H1 (cell line): Measurements from ENCODE around the gene CAPZB. TPM values are rescaled to one million over a fixed set of nuclear protein-coding genes. Genes with fewer than 3 reads are reported as not detected.

ENCODE experiments used
- CTCF ChIA-PET: fragments of 300-600 bp; sonication (Branson Sonifier 250); formaldehyde crosslinking; loops from one replicate; lab custom pipeline; 2021; ENCODE audit not compliant: partially characterized antibody; lab: Charles Lee
- POLR2A ChIA-PET: fragments of 300-600 bp; sonication (Branson Sonifier 250); formaldehyde crosslinking; loops from one replicate; lab custom pipeline; 2021; ENCODE audit warnings: inconsistent platforms; ENCODE audit not compliant: partially characterized antibody; lab: Charles Lee
- DNase-seq, 2 experiments: peaks; one replicate each; pipeline versions ENCODE4 v3.0.0 to v3.0.0-alpha.2; 2010 to 2022; ENCODE audit warnings: low spot score in 2 of 2, low read depth in 1 of 2, mixed read lengths in 1 of 2
- FAIRE-seq: peaks from 2 replicates; lab custom pipeline; 2011; peaks lifted over from hg19 to GRCh38; lab: Jason Lieb, UNC
- H2AFZ ChIP-seq: 2 replicates; pipeline ENCODE4 v1.8.1; 2012; ENCODE audit warnings: low read length, inconsistent platforms
- H2AK5ac ChIP-seq: 2 replicates; pipeline ENCODE4 v1.6.1; 2013; ENCODE audit warnings: low read depth, low read length
- H2BK120ac ChIP-seq: replicated peaks from 2 replicates; pipeline ENCODE3; 2013; ENCODE audit warnings: low read depth, low read length, inconsistent platforms
- H2BK12ac ChIP-seq: 2 replicates; pipeline ENCODE4 v1.6.1; 2013; ENCODE audit warnings: low read depth, low read length
- H2BK15ac ChIP-seq: 2 replicates; pipeline ENCODE4 v1.6.1; 2013; ENCODE audit warnings: low read length
- H2BK20ac ChIP-seq: 2 replicates; pipeline ENCODE4 v1.6.1; 2013; ENCODE audit warnings: low read length
- H2BK5ac ChIP-seq: 2 replicates; pipeline ENCODE4 v1.6.1; 2013; ENCODE audit warnings: low read depth, low read length
- H3K14ac ChIP-seq: 2 replicates; pipeline ENCODE4 v1.6.1; 2013; ENCODE audit warnings: inconsistent platforms; ENCODE audit not compliant: insufficient read length
- H3K18ac ChIP-seq: 2 replicates; pipeline ENCODE4 v1.6.1; 2013; ENCODE audit warnings: low read length; ENCODE audit errors: extremely low read depth
- H3K23ac ChIP-seq: 2 replicates; pipeline ENCODE4 v1.6.1; 2013; ENCODE audit warnings: inconsistent platforms; ENCODE audit not compliant: insufficient read length
- H3K23me2 ChIP-seq: 2 replicates; pipeline ENCODE4 v1.6.1; 2013; ENCODE audit warnings: low read depth, low read length
- H3K27ac ChIP-seq: 2 replicates; pipeline ENCODE4 v1.6.1; 2011; ENCODE audit warnings: low read depth, low read length, inconsistent platforms
- H3K27me3 ChIP-seq, 4 experiments: replicated peaks in 1 of 4; 1 replicate in 1 of 4; 2 replicates in 3 of 4; pipeline versions ENCODE4 v1.6.1 to v1.8.1; 2011 to 2013; ENCODE audit warnings: low read length in 3 of 4, mild to moderate bottlenecking in 3 of 4, inconsistent platforms in 2 of 4, mixed read lengths in 2 of 4, moderate library complexity in 1 of 4; ENCODE audit not compliant: control insufficient read depth in 3 of 4, insufficient read depth in 3 of 4; ENCODE audit errors: extremely low read depth in 1 of 4
- H3K36me3 ChIP-seq, 4 experiments: 2 replicates each; pipeline versions ENCODE4 v1.6.1 to v1.8.1; 2011 to 2013; ENCODE audit warnings: mild to moderate bottlenecking in 4 of 4, low read length in 3 of 4, moderate library complexity in 2 of 4, control low read depth in 1 of 4, inconsistent platforms in 1 of 4; ENCODE audit not compliant: insufficient read depth in 4 of 4, control insufficient read depth in 2 of 4
- H3K4ac ChIP-seq: replicated peaks from 2 replicates; pipeline ENCODE3; 2013; ENCODE audit warnings: low read length, low read depth, mixed read lengths, inconsistent platforms; ENCODE audit not compliant: insufficient read length
- H3K4me1 ChIP-seq, 4 experiments: replicated peaks in 1 of 4; 1 replicate in 1 of 4; 2 replicates in 3 of 4; pipeline versions ENCODE4 v1.6.1 to v1.8.1; 2011 to 2013; ENCODE audit warnings: low read length in 3 of 4, inconsistent platforms in 2 of 4, mixed read lengths in 1 of 4; ENCODE audit not compliant: insufficient read depth in 4 of 4, control insufficient read depth in 3 of 4
- H3K4me2 ChIP-seq, 2 experiments: 2 replicates each; pipeline versions ENCODE4 v1.6.1 to v1.8.1; 2011 to 2013; ENCODE audit warnings: low read depth in 2 of 2, low read length in 2 of 2, control low read depth in 1 of 2, inconsistent platforms in 1 of 2, mild to moderate bottlenecking in 1 of 2; ENCODE audit not compliant: insufficient read depth in 1 of 2
- H3K4me3 ChIP-seq, 4 experiments: fragments of 200-600, 300-600 bp in 1 of 4; sonication (generic), shearing (Covaris generic), sonication (Bioruptor Twin) in 1 of 4; 2 replicates each; pipeline versions ENCODE4 v1.5.1 to v1.8.1; 2011 to 2016; ENCODE audit warnings: low read length in 4 of 4, low read depth in 3 of 4, control low read depth in 2 of 4, inconsistent platforms in 2 of 4, mild to moderate bottlenecking in 2 of 4, mixed read lengths in 1 of 4, moderate library complexity in 1 of 4; ENCODE audit not compliant: insufficient read depth in 2 of 4; ENCODE audit errors: extremely low read depth in 1 of 4
- H3K56ac ChIP-seq: replicated peaks from 2 replicates; pipeline ENCODE3; 2013; ENCODE audit warnings: low read depth, mild to moderate bottlenecking, mixed read lengths, low read length, inconsistent platforms; ENCODE audit not compliant: insufficient read length
- H3K79me1 ChIP-seq: 2 replicates; pipeline ENCODE4 v1.6.1; 2013; ENCODE audit warnings: low read depth, low read length, control low read depth
- H3K79me2 ChIP-seq, 2 experiments: 2 replicates each; pipeline versions ENCODE4 v1.6.1 to v1.8.1; 2012 to 2013; ENCODE audit warnings: low read length in 2 of 2, mild to moderate bottlenecking in 2 of 2, inconsistent platforms in 1 of 2; ENCODE audit not compliant: insufficient read depth in 2 of 2, control insufficient read depth in 1 of 2
- H3K9ac ChIP-seq, 4 experiments: replicated peaks in 1 of 4; 1 replicate in 1 of 4; 2 replicates in 3 of 4; pipeline versions ENCODE4 v1.6.1 to v1.8.1; 2011 to 2013; ENCODE audit warnings: low read depth in 3 of 4, low read length in 3 of 4, control low read depth in 2 of 4, mild to moderate bottlenecking in 2 of 4, moderate library complexity in 2 of 4, inconsistent platforms in 1 of 4; ENCODE audit errors: extremely low read depth in 1 of 4
- H3K9me3 ChIP-seq, 2 experiments: 2 replicates each; pipeline versions ENCODE4 v1.6.1 to v1.8.1; 2012 to 2013; ENCODE audit warnings: mild to moderate bottlenecking in 2 of 2, moderate library complexity in 2 of 2, control low read depth in 1 of 2, inconsistent platforms in 1 of 2, low read depth in 1 of 2, low read length in 1 of 2, mixed read lengths in 1 of 2; ENCODE audit not compliant: insufficient read depth in 2 of 2
- H4K20me1 ChIP-seq, 2 experiments: replicated peaks in 1 of 2; 2 replicates each; pipeline versions ENCODE3 to v1.8.1; 2011 to 2013; ENCODE audit warnings: inconsistent platforms in 2 of 2, low read length in 2 of 2, mild to moderate bottlenecking in 1 of 2; ENCODE audit not compliant: insufficient read depth in 2 of 2, control insufficient read depth in 1 of 2
- H4K5ac ChIP-seq: 2 replicates; pipeline ENCODE4 v1.6.1; 2013; ENCODE audit warnings: low read length, low read depth, mixed read lengths, inconsistent platforms; ENCODE audit not compliant: insufficient read length
- H4K8ac ChIP-seq: 2 replicates; pipeline ENCODE4 v1.8.0; 2013; ENCODE audit warnings: mild to moderate bottlenecking, moderate library complexity, low read length, inconsistent platforms; ENCODE audit not compliant: insufficient read depth; ENCODE audit errors: extremely low read depth
- H4K91ac ChIP-seq: replicated peaks from 2 replicates; pipeline ENCODE3; 2013; ENCODE audit warnings: low read length, mixed read lengths, inconsistent platforms; ENCODE audit not compliant: insufficient read length
- ASH2L ChIP-seq: fragments of 200-600, 300-600 bp; sonication (generic); IDR thresholded peaks from one replicate; pipeline ENCODE4 v1.7.1; 2017; ENCODE audit warnings: low read length
- BRCA1 ChIP-seq: IDR thresholded peaks from 2 replicates; pipeline ENCODE4 v1.6.1; 2012; ENCODE audit warnings: low read depth, low read length, improper control_type of control experiment
- JUND ChIP-seq: IDR thresholded peaks from 2 replicates; pipeline ENCODE4 v1.6.1; 2011; ENCODE audit warnings: mild to moderate bottlenecking, improper control_type of control experiment, low read length
- NANOG ChIP-seq: IDR thresholded peaks from 2 replicates; pipeline ENCODE4 v1.6.1; 2011; ENCODE audit warnings: low read length, low read depth, mild to moderate bottlenecking, inconsistent platforms; ENCODE audit not compliant: insufficient read depth, poor library complexity, severe bottlenecking
- RBBP5 ChIP-seq: IDR thresholded peaks from 2 replicates; pipeline ENCODE4 v1.7.1; 2012; ENCODE audit warnings: low read depth, mild to moderate bottlenecking, inconsistent platforms, low read length, moderate library complexity, borderline replicate concordance
- SIX5 ChIP-seq: IDR thresholded peaks from 2 replicates; pipeline ENCODE4 v1.6.1; 2011; ENCODE audit warnings: mild to moderate bottlenecking, low read depth, low read length
- WGBS, 2 experiments: shearing (Covaris generic) in 1 of 2; methylation state at CpG; one replicate each; pipeline versions ENCODE4 v1.1.6 to v1.1.7; 2013 to 2015; ENCODE audit warnings: low lambda C conversion rate in 2 of 2, mixed read lengths in 2 of 2, inconsistent platforms in 1 of 2, low coverage in 1 of 2, missing lambda C conversion rate in 1 of 2; ENCODE audit not compliant: insufficient replicate concordance in 2 of 2, insufficient coverage in 1 of 2, insufficient read length in 1 of 2; ENCODE audit errors: extremely low coverage in 1 of 2, missing lambda C conversion rate in 1 of 2; 5-methylcytosine and 5-hydroxymethylcytosine counted together
- polyA plus RNA-seq, 7 experiments: library from polyadenylated mRNA; depleted of rRNA in 3 of 7; stranded (reverse) in 5 of 7; unstranded in 2 of 7; fragments of >200 nt in 5 of 7; fragments of 200-250 nt in 2 of 7; gene quantifications; 1 replicate in 5 of 7; 2 replicates in 1 of 7; 4 replicates in 1 of 7; pipeline versions ENCODE4 v1.2.1 to v1.2.3, GENCODE V29; 2011 to 2013; ENCODE audit warnings: missing spikeins in 2 of 7, mixed read lengths in 2 of 7
- total RNA-seq: library from RNA; stranded (reverse); fragmentation: NEBNext Ultra II Directional; extraction: Animal tissue kit (Norgen Biotek cat#: 25700); gene quantifications from 2 replicates; pipeline ENCODE4 v1.2.1, GENCODE V29; 2021
- TF ChIP-seq, protein P1 (sequence below): IDR thresholded peaks from 2 replicates; pipeline ENCODE4 v1.6.1; 2012; ENCODE audit warnings: inconsistent platforms

Gene CAPZB
- total and polyA plus RNA-seq, 2 of the 8 experiments (the other 6 are each of a cell fraction or from before 2014, with no cell fraction given): 162 to 371 TPM

DNA sequence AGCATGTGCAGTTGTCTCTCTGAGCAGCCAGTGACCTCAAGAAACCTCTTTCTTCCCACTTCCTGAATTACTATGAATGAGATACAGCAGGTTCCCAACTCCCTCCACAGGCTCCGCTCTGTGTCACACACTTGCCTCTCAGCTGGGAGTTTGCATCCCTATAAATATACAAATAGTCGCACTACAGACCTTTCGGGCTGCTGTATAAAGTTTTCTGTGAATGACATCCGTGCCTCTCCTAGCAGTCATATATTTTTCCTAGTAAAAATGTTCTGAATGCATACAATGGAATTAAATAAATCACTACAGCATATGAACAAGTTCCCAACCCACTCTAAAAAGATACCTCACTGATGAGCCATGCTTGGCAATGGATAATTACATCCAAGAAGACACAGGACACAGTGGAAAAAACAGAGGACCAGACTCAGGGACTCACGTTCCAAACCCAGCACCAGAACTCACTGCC is 66.8 kb downstream of the CAPZB start:
- H3K4me3 ChIP-seq: no peak overlapping the region
- TF ChIP-seq NANOG: no peak
- TF ChIP-seq, protein P1, sequence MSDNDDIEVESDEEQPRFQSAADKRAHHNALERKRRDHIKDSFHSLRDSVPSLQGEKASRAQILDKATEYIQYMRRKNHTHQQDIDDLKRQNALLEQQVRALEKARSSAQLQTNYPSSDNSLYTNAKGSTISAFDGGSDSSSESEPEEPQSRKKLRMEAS: no peak
- no peak for TF ChIP-seq JUND
- no peak for TF ChIP-seq ASH2L
- TF ChIP-seq SIX5: no peak
- TF ChIP-seq RBBP5: no peak
- TF ChIP-seq BRCA1: no peak
- H4K8ac ChIP-seq: no peak overlapping the region
- no peak overlapping the region for H3K27ac ChIP-seq
- H3K4me1 ChIP-seq: peaks cover 0 to 5% (median 2%) of the 10 kb centered on the region in 4 experiments; a peak in 1 of 7 replicates
- H3K4me2 ChIP-seq: no peak overlapping the region
- peaks cover 23 to 25% of the 10 kb centered on the region in 2 experiments for H4K20me1 ChIP-seq
- H3K23me2 ChIP-seq: no peaks in the 10 kb centered on the region
- H3K23ac ChIP-seq: no peak overlapping the region
- H3K79me1 ChIP-seq: peaks cover 6% of the 10 kb centered on the region
- DNase-seq (no peak), FAIRE-seq (no peak)
- no peak overlapping the region for H4K5ac ChIP-seq
- H3K4ac ChIP-seq: no peak overlapping the region
- no peak overlapping the region for H2BK20ac ChIP-seq
- H3K79me2 ChIP-seq: peaks cover 6 to 80% of the 10 kb centered on the region in 2 experiments; a peak in 3 of 4 replicates
- no peak overlapping the region for H3K9ac ChIP-seq
- POLR2A ChIA-PET: no interaction called here
- H2BK120ac ChIP-seq: no peak overlapping the region
- peaks cover 0 to 17% (median 5%) of the 10 kb centered on the region in 4 experiments; a peak in 5 of 8 replicates for H3K36me3 ChIP-seq
- no peak overlapping the region for H2BK5ac ChIP-seq
- WGBS, 2 experiments: 90% methylated on average over 5 of the region's 5 CpGs; no CpG with 5 or more reads in 1 of the 2 experiments
- no peak overlapping the region for H2AFZ ChIP-seq
- CTCF ChIA-PET: no interaction called here
- no peak overlapping the region for H2BK15ac ChIP-seq
- H2BK12ac ChIP-seq: no peak overlapping the region
- no peak overlapping the region for H3K14ac ChIP-seq
- no peaks in the 10 kb centered on the region for H3K9me3 ChIP-seq
- H4K91ac ChIP-seq: no peak overlapping the region
- no peak overlapping the region for H2AK5ac ChIP-seq
- H3K56ac ChIP-seq: no peak overlapping the region
- no peak overlapping the region for H3K18ac ChIP-seq
- H3K27me3 ChIP-seq: no peaks in the 10 kb centered on the region
